Activated effector memory CD4-positive, alpha-beta T cell treated with anti-CD3 and anti-CD28 coated beads, Interleukin-2, amount 50 U/mL, for 16 hours (primary cell): ENCODE data around the gene MAN1C1.
A peak's percentile ranks its signal among the peaks of the same experiment; 100 is the strongest.

ENCODE experiments used
- DNase-seq: peaks from one replicate; pipeline ENCODE4 v3.0.0-alpha.2; 2020

MAN1C1 gene

DNA sequence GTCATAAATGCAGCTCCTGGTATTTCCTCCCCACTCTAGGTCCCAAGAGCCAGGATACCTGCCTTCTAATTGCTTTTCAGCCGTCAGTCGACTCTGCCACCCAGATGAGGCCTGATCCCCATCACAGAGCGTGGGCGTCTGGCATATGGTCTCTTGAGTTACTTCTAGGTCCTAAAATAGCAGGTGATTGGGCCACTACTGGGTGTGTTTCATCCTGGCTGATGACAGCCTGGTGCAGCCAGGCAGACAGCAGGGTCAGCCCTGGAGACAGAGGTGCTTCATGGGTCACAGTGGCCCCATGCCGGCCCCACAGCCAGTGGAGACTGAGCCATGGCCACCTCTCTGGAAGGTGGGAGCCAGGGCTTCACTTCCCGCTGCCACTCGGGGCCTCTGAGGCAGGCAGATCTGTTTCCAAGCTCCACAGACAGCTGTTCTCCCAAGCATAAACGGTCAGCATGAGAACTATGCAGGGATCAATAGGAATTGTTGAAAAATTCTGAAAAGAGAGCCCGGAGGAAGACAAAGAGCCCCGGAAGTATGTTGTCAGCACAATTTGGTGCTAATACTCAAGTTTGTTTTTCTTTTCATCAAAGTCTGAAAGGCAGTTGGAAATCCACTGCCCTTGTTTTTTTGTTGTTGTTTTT is 83.0 kb downstream of the MAN1C1 start:
- no peak for DNase-seq

DNA sequence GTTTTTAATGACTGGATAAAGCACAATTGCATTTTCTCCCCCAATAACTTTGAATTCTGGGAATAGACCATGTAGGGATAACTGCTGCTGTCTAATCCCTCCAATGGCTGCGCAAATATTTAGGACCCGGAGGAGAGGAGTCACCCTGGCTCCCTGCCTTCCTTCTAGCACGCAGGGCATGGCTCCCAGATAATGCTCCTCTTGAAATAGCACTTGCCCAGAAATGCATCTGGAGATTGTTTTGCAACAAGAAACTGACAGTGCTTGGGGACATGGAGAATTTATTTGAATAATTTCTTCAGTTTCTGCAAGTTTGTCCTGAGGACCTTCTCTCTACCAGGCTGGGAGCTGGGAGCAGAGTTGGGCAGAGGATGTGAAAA is 83.5 kb downstream of the MAN1C1 start:
- DNase-seq = no peak

DNA sequence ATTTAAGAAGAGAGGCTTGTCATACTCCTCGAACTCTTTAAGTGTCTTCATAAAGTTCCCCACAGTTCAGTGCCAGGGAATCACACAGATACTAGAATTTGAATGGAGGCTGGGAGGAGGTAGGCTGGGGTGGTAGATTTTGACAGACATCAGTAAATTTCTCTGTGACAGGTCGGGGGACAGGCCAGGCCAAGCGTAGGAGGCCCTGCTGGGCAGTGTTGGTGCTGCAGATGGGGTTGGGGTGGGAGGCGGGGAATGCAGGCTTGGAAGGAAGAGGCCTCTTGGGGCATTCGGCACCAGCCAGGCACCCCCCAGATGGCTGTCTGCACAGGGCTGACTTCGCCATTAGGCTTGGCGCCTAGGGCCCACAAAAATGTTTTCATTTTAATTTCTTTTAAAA is 84.0 kb downstream of the MAN1C1 start:
- peak; percentile 63 for DNase-seq

DNA sequence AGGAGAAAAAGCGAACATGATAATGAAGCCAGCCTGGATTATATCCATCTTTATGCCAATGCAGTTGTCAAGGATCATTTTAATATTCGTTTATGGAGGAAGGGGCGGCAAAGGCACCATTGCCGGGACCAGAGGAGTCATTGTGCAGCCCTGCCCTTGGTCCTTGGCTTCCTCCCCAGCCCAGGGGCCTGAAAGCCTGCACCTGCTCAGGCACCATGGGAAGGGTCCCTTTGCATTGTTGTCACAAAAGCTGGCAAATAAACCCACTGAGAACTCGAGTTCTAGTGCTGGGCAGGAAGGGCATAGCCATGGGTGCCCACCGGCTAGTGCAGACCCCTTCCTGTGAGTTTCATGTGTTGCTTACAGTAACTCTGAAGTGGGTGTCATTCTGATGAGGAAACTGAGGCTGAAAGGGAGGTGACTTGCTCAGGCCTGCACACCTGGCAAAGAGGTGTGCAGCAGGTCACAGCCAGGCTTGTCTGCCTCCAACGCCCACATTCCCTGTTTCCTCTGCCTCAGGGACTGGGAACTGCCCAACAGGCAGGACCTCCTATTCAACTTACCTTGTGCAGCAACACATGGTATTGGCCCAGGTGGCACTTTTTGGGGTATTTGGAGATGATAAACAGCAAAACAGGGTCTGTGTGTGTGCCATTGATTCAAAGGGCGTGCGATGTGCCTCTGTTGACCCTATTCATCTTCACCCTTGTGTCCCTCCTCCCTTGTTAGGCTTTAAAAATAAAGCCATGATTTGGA is 84.6 kb downstream of the MAN1C1 start:
- peak; percentile 22 for DNase-seq

DNA sequence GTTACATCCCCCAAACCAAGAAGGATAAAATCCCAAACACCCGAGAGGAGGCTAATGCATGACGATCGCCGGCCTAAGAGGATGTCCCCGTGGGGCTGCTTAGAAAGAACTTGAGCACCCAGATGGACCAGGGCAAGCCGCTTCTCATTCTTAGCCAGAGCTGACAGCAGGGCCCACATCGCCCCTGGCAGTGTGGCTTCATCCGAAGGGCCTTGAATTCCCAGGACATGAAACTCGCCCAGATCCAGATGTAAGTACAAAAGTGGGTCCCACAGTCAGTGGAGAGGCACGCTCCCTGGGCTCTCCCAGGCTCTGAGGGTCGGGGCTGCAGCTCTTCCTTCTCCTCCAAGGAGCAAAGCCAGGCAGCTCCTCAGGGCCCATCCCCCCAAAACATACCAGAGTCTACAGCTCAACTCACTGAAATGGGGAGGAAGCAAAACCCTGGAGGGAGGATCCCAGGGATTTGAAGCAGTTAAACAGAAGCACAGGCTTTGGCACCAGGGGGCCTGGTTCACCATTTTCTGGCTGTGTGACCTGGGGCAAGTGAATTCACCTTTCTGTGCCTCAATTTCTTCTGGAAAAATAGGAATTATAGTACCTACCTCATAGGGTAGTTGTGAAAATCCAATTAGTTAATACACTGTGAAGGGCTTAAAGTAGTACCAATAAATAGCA is 85.6 kb downstream of the MAN1C1 start:
- DNase-seq = peak; percentile 19

DNA sequence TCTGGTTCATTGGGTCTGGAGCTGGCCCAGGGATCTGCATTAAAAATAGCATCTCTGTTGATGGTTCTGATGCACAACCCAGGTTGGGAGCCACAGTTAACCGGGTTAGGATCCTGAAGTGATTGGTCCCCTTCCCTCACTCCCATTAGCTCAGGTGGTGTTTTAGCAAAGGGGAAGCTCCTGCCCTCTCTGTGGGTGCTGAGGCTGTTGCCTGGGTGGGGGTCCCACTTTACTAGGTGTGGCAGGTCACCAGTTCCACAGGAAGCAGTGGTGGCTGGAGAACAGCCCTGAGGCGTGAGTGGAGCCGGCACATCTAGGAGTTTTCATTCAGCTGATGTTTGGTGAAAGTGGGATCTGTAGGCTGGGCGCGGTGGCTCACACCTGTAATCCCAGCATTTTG is 86.5 kb downstream of the MAN1C1 start:
- peak; percentile 38 for DNase-seq

DNA sequence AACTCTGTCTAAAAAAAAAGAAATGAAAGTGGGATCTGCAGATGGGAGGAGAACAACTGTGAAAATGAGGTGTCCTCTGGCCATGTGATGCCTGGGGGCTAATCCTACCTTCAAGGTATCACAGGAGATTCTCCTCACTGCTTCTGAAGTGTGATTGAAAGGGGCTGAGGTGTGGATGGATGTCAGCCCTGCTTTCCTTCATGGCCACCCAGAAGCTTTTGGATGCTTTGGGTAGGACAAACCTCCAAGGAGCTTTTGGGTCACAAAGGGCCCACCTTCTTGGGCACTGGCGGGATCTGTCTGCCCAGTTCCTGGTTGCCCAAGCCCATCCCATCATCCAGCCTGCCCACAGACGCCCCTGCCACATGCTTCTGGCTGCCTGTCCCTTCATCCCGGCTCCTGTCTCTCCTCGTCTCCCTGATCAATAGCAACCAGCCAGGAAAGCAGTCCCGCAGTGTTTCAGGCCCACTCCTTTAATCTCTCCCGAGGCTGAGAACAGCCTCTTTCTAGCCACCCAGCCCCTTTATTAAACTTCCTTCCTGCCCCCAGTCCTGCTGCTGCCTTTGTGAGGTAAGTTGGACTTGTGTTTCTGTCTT is 87.2 kb downstream of the MAN1C1 start:
- peak; percentile 39 for DNase-seq

DNA sequence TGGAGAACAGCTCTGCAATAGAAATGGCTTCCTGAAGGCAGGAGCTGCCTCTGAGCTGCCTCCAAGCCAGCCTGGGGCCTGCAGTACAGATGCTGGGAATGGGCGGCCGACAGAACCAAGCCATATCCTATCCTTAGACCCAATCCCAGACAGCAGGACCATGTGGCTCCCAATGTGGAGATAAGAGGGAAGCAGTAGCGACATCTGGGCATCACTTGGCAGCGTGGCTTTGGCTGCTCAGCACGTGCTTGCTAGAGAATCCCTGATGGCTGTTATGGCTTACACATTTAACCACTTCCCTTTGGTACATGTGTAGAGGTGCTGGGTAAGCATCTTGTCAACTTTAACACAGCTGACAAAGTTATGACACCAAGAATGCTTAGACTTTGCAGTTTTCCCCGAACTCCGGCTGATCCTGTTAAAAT is 87.7 kb downstream of the MAN1C1 start:
- DNase-seq = peak; percentile 62

DNA sequence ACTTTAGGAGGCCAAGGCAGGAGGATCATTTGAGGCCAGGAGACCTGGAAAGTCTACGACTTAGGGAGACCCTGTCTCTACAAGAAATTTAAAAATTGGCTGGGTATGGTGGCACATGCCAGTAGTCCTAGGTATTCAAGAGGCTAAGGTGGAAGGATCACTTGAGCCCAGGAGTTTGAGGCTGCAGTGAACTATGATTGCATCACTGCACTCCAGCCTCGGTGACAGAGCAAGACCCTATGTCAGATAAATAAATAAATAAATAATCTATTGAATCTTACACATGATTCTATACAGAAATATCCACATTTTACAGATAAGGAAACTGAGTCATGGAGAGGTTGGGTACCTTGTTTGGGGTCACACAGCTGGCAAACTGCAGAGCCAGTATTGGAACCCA is 89.1 kb downstream of the MAN1C1 start:
- peak; percentile 5 for DNase-seq

DNA sequence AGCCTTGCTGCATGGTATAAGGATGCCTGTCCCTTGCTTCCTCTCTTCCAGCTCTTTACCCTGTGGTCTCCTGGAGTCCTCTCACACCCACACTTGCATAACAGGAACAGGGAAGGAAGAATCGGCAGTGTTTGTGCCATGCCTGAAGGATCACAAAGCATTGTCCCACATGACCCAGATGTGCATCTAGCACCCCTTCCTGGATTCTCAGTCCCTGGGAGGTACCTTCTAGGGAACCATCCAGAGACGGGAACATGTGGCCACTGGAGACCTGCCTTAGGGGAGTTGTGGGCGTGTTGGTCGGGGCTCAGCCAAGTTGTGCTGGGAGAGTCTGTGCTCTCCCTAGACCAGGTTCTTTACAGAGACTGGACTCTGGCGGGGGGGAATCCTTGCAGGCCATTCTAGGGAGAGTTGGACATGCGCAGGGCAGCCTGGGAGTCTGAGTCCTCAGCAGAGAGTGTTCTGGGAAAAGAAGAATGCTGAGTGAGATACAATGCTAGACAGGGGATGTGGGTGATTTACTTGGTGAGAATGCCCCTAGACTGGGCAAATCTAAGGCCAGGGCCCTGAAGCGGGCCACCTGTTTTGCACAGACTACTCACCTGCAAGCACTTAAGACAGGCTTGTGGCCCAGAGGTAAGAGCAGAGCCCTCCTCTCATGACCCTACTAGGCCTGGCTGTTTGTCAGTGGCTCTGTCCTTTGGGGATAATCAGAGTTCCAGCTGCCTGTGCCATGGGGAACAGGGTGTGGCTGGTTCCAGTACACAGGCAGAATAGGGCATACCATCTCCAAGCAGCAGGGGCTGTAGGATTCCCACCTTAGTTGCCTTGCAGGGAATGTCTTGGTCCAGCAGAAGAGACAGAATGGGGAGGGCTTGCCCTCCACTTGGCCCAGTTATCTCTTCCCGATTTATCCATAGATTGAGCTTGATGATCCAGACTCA is 89.8 kb downstream of the MAN1C1 start:
- peak; percentile 37 for DNase-seq

DNA sequence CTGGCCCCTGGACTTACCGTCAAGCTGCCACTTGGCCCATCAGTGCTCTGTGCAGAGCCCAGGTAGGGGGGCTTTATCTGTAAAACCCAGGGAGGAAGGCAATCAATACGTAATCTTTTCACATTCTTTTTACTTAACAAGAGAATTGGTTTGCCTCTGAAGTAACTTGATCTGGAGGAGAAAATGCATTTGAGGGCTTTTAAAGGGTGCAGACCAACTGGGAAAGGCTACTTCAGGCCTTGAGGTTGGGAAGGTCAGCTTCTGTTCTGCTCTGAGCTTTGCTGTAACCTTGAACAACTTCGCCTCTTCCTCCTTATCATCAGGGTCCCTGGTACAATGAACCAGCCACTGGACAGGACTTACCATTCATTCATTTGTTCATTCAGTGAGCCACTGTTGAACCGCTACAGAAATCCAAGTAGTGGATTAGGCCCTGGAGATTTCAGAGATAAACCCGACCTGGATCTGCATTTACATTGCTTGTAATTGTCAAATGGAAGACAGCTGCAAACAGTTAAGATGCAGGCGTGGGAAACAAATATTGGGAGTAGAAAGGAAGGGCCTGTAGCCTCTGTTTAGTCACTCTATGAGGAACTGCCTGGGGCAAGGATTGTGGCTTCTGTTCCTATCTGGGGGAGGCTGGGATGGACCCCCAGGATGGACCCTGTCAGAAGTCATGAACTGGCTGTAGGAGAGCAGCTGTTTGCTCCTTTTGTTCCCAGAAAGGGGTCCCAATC is 90.9 kb downstream of the MAN1C1 start:
- peak; percentile 24 for DNase-seq

DNA sequence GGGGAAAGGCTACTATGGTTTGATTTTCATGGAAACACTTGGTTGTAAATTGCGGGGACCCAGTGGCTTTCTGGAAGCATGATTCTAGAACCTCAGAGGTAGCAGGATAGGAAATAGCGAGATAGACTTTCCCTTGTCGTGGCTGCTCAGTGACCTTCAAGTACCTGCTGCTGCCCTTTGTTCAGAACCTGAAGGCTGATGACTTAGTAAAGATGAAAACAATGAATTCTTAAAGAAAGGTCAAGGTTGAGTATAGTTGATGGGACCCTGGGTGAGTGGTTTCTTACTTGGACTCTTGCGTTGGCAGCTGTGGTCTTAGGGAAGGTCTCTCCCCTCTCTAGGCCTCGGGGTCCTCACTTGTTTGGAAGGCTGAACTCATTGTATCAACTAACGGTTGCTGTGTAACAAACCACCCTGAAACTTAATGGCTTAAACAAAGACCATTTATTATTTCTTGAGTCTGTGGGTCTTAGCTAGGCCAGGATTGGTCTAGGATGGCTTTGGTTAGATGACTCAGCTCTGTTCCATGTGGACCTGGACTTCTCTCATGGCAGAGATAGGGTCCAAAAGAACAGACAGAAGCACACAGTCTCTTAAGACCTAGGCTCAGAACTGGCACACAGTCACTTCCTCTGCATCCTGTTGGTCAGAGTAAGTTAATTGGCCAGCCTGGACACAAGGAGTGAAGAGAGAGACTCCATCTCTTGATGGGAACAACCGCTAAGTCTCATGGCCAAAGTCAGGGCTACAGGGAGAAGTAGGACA is 94.2 kb downstream of the MAN1C1 start:
- DNase-seq = peak; percentile 12

DNA sequence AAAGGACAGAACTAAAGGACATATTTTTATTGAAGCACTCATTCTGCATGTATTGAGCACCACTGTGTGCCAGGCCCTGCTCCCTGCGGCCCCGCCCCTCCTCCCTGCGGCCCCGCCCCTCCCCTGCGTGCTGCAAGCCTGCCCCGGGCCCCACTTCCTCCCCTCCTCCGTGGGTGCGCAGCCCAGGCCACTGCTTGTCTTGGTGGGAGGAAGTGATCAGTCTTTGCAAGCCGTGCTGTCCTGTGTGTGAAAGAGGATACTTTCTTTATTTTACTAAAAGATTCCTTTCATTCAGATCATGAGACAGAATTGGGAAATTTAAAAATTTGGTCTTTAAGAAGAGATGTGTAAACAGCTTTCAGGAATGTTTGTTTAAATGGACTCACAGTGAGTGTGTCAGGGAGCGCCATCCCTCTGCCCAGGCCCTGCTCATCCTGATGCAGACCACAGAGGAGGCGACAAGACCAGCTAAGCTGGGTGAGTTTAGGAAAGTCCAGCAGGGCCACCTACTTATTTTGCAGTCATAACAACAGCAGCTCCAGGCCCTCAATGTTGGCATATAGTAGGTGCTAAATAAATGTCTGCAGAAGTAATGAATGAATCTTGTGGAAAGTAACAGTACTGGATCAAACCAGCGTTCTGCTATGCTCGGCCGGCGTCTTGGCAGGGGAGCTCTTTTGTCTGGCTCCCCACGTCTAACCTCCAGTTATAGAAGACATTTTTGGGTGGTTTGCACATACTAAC is 95.1 kb downstream of the MAN1C1 start:
- peak; percentile 80 for DNase-seq

DNA sequence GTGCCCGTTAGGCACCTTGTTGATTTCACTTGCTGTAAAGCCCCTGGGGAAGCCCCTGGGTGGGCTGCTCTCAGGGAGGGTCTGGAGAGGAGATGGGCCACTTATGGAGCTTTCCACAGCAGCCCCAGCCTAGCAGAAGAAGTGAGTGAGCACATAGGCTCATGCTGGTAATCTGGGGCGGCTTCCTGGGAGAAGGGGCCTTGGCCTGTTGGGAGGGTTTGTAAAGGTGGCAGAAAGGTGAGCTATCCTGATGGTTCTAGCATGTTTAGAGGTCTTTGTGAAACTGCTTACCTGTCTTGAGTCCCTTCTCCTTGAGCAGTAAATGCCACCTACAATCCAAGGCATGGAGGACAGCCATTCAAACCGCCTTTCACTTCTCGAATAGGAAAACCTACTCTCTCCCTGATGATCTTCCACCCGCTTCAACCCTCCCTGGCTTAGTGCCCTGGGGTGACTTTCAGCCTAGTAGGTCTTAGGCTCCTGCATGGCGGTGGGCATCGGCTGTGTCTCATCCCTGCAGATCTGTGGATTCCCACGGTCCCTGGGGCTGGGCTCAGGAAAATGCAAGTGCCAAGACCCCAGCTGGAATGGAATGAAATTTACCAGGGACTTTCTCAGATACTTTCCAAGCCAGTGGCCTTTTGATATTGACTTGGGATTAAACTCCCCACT is 95.8 kb downstream of the MAN1C1 start:
- peak; percentile 57 for DNase-seq

DNA sequence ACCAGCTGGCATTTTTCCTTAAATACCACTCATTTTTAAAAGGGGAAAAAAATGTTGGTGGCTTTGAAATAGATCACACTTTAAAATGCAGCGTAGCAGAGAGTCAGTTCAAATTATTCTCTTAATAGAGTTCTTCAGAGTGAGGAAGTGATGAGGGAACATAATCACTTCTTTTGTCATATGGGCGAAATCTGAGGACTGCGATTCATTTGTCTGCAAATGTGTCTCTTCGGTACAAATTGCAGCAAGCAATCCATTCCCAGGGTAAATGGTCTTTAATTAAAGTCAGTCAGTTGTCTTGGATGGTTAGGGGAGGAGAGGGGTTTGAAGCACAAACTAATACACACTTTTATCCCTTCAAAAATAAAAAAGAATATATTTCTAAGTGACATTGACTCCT is 97.4 kb downstream of the MAN1C1 start:
- no peak for DNase-seq

DNA sequence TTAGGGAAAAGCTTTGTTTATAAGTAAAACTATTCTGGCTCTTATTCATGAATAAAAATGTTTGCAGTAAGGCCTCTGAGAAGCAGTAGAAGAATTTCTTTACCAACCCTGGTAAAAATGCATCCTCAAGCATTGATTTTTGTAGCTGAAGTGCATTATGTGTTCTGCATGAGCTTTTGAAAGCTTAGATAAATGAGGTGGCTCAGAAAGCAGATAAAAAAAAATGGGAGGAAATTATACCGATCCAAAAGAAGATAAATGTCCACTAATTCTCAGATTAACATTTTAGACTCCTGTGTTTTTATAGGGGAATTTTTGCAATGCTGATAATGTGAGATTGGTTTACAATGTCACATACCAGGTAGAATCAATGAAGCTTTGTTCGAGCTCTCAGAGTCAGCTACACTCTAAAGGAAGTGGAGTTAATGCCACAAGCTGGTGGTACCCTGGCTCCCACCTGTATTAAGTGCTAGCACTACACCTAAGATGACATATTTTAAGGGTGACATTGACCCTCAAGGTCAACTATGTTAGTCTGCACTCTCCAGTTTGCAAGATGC is 97.9 kb downstream of the MAN1C1 start:
- no peak for DNase-seq

DNA sequence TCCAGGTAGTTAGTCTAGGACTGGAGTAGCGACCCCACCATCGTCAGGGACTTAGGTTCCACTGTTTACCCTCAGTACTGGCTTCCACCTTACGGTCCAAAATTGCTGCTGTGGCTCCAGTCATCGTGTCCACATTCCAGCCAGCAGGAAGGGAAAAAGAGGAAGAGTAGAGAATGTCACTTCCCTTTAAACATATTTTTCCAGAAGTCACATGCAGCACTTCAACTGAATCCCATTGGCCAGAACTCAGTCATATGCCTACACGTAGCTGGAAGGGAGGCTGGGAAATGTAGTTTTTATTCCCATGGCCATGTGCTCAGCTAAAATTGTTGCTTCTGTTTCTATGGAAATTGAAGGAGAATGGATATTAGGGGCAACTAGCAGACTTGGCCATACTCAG is 99.3 kb downstream of the MAN1C1 start:
- peak; percentile 30 for DNase-seq

DNA sequence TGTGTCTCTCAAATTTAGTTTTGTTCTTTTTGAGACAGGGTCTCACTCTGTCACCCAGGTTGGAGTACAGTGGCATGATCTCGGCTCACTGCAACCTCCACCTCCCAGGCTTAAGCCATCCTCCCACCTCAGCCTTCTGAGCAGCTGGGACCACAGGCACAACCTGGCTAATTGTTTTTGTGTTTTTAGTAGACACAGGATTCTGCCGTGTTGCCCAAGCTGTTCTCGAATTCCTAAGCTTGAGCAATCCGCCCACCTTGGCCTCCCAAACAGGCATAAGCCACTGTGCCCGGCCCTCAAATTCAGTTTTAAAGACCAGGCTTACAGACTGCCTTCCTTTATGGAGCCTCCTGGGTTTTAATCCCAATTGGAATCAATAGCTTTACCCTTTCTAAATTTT is 99.7 kb downstream of the MAN1C1 start:
- peak; percentile 27 for DNase-seq

DNA sequence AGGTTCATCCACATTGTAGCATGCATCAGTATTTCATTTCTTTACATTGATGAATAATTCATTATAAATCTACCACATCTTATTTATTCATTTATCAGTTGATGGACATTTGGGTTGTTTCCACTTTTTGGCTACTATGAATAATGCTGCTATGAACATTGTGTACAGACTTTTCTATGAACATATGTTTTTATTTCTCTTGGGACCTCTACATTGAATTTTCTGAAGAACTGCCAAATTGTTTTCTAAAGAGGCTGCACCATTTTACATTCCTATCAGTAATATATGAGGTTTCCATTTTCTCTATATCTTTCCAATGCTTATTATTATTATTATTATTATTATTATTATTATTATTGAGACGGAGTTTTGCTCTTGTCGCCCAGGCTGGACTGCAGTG is 102.1 kb downstream of the MAN1C1 start:
- no peak for DNase-seq
